AG04450 (cell line): ENCODE measurements around the gene EEF1AKMT4. TPM values are rescaled to one million over a fixed set of nuclear protein-coding genes. Genes with fewer than 3 reads are reported as not detected.
A peak's percentile ranks its signal among the peaks of the same experiment; 100 is the strongest.

Experiments
- CTCF ChIA-PET: fragments of 300-600, 350-600 bp; formaldehyde crosslinking; extraction: SDS; loops from one replicate; lab custom pipeline; 2022; ENCODE audit warnings: antibody characterized with exemption, inconsistent platforms; lab: Charles Lee
- POLR2A ChIA-PET: fragments of 350-600 bp; formaldehyde crosslinking; extraction: SDS; loops from one replicate; lab custom pipeline; 2021; ENCODE audit warnings: antibody characterized with exemption, inconsistent platforms; lab: Yijun Ruan, JAX
- DNase-seq: peaks from one replicate; pipeline ENCODE4 v3.0.0-alpha.2; 2011; ENCODE audit warnings: low read depth, low spot score
- H3K27ac ChIP-seq: one replicate; pipeline ENCODE4 v1.5.1; 2012; ENCODE audit warnings: low read depth, low read length, control low read depth
- H3K27me3 ChIP-seq: one replicate; pipeline ENCODE4 v1.6.0; 2012; ENCODE audit warnings: low read length; ENCODE audit not compliant: control insufficient read depth, insufficient read depth
- H3K4me3 ChIP-seq: 2 replicates; pipeline ENCODE4 v1.5.1; 2011; ENCODE audit warnings: mild to moderate bottlenecking, low read depth, low read length, control low read depth
- H3K9me3 ChIP-seq: 2 replicates; pipeline ENCODE4 v1.5.1; 2012; ENCODE audit warnings: low read length; ENCODE audit not compliant: control insufficient read depth, insufficient read depth
- polyA plus RNA-seq: library from polyadenylated mRNA; depleted of rRNA; stranded (reverse); fragments of >200 nt; gene quantifications from 2 replicates; pipeline ENCODE4 v1.2.3, GENCODE V29; 2011
- TF ChIP-seq, protein P1 (sequence below): IDR thresholded peaks from 2 replicates; pipeline ENCODE4 v1.5.1; 2011; ENCODE audit warnings: low read depth, low read length, control low read depth, inconsistent platforms

EEF1AKMT4 gene
- polyA plus RNA-seq, 1 experiment: 3.2 TPM

DNA sequence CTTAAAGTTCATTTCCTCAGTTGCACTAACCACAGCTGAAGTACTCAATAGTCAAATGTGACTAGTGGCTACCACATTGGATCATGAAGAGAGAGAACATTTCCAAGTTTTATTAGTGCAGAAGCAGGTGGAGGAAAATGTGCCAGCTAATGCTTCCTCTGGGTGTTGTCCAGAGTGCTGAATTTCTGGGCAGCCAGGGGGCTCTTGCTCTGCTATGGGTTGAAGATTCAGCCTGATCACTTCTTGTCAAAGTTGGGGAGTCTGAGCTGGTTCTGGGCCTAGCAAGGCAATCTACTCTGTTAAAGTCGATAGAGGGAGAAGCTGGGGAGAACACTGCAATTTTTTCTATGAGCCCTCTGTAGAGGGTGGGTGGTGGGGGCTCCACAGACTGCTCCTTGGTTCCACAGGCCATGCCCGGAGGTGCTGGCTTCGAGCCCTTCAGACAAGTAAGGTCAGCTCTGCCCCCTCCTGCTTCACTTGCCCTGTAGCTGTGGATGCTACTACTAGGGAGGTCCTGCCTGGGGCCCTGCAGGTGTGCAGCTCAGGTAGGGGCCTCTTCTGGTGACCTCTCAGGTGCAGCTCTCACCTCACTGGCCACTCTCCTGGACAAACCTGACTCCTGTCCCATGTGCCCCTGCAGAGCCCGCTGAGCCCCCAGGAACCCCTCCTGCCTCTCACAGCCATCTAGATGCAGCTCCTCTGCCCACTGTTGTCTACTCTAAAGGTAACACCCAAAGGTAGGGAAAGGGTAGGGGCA, 8.9 kb upstream of the EEF1AKMT4 start:
- ChIA-PET POLR2A (interaction anchor here (0.6 to 0.7 kb wide), 2 partner anchors 95 to 435 kb away, joined by 3 read pairs; no protein-coding TSS in a partner anchor), CTCF (interaction anchor here (0.6 to 3.0 kb wide), 4 partner anchors 10 to 345 kb away, joined by 3 to 20 read pairs (median 7); partner anchors contain the start of gene EEF1AKMT4)
- TF ChIP-seq, protein P1, sequence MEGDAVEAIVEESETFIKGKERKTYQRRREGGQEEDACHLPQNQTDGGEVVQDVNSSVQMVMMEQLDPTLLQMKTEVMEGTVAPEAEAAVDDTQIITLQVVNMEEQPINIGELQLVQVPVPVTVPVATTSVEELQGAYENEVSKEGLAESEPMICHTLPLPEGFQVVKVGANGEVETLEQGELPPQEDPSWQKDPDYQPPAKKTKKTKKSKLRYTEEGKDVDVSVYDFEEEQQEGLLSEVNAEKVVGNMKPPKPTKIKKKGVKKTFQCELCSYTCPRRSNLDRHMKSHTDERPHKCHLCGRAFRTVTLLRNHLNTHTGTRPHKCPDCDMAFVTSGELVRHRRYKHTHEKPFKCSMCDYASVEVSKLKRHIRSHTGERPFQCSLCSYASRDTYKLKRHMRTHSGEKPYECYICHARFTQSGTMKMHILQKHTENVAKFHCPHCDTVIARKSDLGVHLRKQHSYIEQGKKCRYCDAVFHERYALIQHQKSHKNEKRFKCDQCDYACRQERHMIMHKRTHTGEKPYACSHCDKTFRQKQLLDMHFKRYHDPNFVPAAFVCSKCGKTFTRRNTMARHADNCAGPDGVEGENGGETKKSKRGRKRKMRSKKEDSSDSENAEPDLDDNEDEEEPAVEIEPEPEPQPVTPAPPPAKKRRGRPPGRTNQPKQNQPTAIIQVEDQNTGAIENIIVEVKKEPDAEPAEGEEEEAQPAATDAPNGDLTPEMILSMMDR: peak; percentile 25; the same call in 1 of the 2 replicates
- H3K9me3 ChIP-seq: peaks cover 3% of the 10 kb centered on the region; the same call in 1 of the 2 replicates
- H3K27me3 ChIP-seq: peaks cover 14% of the 10 kb centered on the region
- no peak overlapping the region for H3K4me3 ChIP-seq
- H3K27ac ChIP-seq: no peak overlapping the region
- DNase-seq: no peak

DNA sequence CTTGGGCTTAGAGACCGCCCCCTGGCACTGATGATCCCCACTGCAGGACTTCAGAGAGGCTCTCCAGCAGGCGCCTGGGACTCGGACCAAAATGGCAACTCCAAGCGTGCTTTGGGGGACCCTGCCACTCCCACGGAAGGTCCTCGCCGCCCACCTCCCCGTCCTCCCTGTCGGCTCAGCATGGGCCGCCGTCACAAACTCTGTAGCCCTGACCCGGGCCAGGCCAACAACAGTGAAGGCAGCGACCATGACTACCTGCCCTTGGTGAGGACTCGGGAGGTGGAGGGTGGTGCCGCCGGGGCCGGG, 8.4 kb upstream of the EEF1AKMT4 start:
- TF ChIP-seq, protein P1: no peak
- Histone ChIP-seq H3K4me3 (no peak overlapping the region), H3K27me3 (peaks cover 14% of the 10 kb centered on the region), H3K9me3 (peaks cover 3% of the 10 kb centered on the region; the same call in 1 of the 2 replicates), H3K27ac (no peak overlapping the region)
- DNase-seq: no peak
- ChIA-PET CTCF (interaction anchor here (0.6 to 3.0 kb wide), 4 partner anchors 9 to 345 kb away, joined by 3 to 20 read pairs (median 7); partner anchors contain the start of gene EEF1AKMT4), POLR2A (interaction anchor here (0.6 kb wide), 1 partner anchor 436 kb away, joined by 3 read pairs; no protein-coding TSS in a partner anchor)

DNA sequence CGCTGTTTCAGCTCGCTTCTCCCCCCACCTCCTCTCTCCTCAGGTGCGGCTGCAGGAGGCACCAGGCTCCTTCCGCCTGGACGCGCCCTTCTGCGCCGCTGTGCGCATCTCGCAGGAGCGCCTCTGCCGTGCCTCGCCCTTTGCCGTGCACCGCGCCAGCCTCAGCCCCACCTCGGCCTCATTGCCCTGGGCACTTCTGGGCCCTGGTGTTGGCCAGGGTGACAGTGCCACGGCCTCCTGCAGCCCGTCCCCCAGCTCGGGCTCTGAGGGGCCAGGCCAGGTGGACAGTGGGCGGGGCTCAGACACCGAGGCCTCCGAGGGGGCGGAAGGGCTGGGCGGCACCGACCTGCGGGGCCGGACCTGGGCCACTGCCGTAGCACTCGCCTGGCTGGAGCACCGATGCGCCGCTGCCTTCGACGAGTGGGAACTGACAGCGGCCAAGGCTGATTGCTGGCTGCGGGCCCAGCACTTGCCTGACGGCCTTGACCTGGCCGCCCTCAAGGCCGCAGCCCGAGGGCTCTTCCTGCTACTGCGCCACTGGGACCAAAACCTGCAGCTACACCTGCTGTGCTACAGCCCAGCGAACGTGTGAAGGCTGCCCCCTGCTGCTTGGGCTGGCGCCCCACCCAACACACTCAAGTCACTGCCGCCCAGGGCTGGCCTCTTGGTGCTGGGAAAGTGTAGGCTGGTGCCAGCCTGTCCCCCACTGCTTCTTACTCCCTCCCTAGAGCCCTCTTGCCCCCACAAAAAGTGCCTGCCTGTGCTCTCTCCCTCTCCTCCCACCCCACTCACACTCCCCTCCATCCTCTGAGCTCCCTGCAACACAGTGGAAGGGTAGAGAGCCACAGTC, 7.8 kb upstream of the EEF1AKMT4 start:
- TF ChIP-seq, protein P1: peak; percentile 61
- no peak for DNase-seq

DNA sequence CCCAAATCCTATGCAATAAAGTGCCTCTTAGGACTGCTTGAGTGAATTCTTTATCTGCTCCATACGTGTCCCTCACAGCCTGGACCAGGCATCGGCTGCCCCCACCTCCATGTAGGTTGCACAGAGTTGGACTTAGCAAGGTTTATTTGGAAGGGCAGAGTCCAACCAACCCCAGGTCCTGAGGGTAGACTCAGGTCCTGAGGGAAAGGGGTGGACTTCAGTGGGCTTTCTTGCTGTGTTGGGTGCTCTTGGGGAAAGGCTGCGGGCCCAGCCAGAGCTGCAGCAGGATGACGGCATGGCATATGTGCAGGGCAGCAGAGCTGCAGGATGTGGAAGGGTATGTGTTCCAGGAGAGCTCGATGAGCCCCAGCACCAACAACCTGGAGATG, 7.2 kb upstream of the EEF1AKMT4 start:
- POLR2A ChIA-PET: no interaction called here
- Histone ChIP-seq H3K27me3 (peaks cover 8% of the 10 kb centered on the region), H3K9me3 (peaks cover 3% of the 10 kb centered on the region; the same call in 1 of the 2 replicates), H3K4me3 (no peak overlapping the region), H3K27ac (no peak overlapping the region)
- CTCF ChIA-PET: interaction anchor here (2.1 kb wide), 1 partner anchor 347 kb away, joined by 4 read pairs; no protein-coding TSS in a partner anchor
- DNase-seq: no peak
- TF ChIP-seq, protein P1: no peak

More for the DNA sequence above, 7.8 kb upstream of the EEF1AKMT4 start:
- H3K27me3 ChIP-seq: peaks cover 11% of the 10 kb centered on the region
- no peak overlapping the region for H3K4me3 ChIP-seq
- no peak overlapping the region for H3K27ac ChIP-seq
- ChIA-PET POLR2A (no interaction called here), CTCF (interaction anchor here (1.8 to 3.0 kb wide), 3 partner anchors 9 to 346 kb away, joined by 4 to 20 read pairs (median 8); partner anchors contain the start of gene EEF1AKMT4)
- H3K9me3 ChIP-seq: peaks cover 3% of the 10 kb centered on the region; the same call in 1 of the 2 replicates
